ENCODE results near the gene JADE2.

Gene JADE2

DNA sequence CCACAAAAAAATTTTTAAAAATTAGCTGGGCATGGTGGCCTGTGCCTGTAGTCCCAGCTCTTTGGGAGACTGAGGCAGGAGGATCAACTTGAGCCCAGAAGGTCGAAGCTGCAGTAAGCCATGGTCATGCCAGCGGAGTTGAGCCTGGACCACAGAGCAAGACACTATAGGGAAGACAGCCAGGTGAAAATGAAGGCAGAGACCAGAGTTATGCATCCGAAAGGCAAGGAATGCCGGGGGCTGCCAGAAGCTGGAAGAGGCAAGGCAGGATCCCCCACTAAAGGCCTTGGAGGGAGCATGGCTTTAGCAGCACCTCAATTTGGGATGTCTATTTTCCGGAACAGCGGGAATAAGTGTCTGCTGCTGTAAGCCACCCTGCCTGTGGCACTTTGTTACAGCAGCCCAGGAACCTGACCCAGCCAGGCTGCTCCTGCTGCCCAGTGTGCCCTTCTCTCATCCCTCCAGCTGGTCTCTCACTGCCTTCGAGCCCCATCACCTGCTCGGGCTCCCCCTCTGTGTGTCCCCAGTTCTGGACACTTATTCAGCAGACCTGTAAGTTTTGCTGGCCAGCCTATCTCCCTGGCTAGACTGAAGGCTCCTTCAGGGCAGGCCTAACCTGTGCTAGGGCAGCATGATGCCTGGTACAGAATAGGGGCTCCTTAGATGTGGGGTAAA lies 16.8 kb upstream of the JADE2 start (continued):
- TF ChIP-seq ZNF791 (tag by site-specific recombination; IDR thresholded peaks at IDR 0.05), result no peak
- TF ChIP-seq ZNF18 (tag by site-specific recombination; IDR thresholded peaks at IDR 0.05), result no peak
- no peak for TF ChIP-seq GLI2 (tag by site-specific recombination; IDR thresholded peaks at IDR 0.05; ENCODE audit: borderline replicate concordance, low read depth)
- no peak for TF ChIP-seq ZNF211 (tag by site-specific recombination; IDR thresholded peaks at IDR 0.05; ENCODE audit: low read depth)
- TF ChIP-seq ZNF670 (tag by site-specific recombination; IDR thresholded peaks at IDR 0.05; ENCODE audit: low read depth), result no peak
- TF ChIP-seq ZBTB7A (tag by site-specific recombination; IDR thresholded peaks at IDR 0.05; ENCODE audit: low read depth), result no peak
- TF ChIP-seq ZNF548 (tag by site-specific recombination; IDR thresholded peaks at IDR 0.05), result no peak
- TF ChIP-seq ZNF521 (tag by site-specific recombination; IDR thresholded peaks at IDR 0.05), result no peak
- TF ChIP-seq ZNF37A (tag by site-specific recombination; IDR thresholded peaks at IDR 0.05), result no peak

- ChIA-PET CTCF (no interaction called here), POLR2A (interaction anchor here (0.6 to 3.4 kb wide), 2 partner anchors 44 to 98 kb away, joined by 3 to 16 read pairs; partner anchors contain the start of gene CDKN2AIPNL)
- Histone ChIP-seq H3K4me1 (ENCODE audit: control insufficient read depth, insufficient read depth, low read length) (peaks cover 9% of the 10 kb centered on the region; the same call in 1 of the 2 replicates), H3K27ac (ENCODE audit: extremely low read depth, low read depth, low read length) (no peak overlapping the region), H3K9me3 (ENCODE audit: control insufficient read depth, insufficient read depth, low read depth, low read length) (no peaks in the 10 kb centered on the region), H3K4me3 (ENCODE audit: low read depth, low read length) (no peak overlapping the region), H3K36me3 (ENCODE audit: control insufficient read depth in 2 of 2, insufficient read depth in 1 of 2, low read length in 2 of 2) (no peaks in the 10 kb centered on the region)
- TF ChIP-seq KLF17 (tag by site-specific recombination; IDR thresholded peaks at IDR 0.05), result no peak
- no peak for TF ChIP-seq ZNF175 (tag by site-specific recombination; IDR thresholded peaks at IDR 0.05)
- peak; percentile 97 for TF ChIP-seq ZNF623 (tag by site-specific recombination; IDR thresholded peaks at IDR 0.05)
- TF ChIP-seq, protein P1, sequence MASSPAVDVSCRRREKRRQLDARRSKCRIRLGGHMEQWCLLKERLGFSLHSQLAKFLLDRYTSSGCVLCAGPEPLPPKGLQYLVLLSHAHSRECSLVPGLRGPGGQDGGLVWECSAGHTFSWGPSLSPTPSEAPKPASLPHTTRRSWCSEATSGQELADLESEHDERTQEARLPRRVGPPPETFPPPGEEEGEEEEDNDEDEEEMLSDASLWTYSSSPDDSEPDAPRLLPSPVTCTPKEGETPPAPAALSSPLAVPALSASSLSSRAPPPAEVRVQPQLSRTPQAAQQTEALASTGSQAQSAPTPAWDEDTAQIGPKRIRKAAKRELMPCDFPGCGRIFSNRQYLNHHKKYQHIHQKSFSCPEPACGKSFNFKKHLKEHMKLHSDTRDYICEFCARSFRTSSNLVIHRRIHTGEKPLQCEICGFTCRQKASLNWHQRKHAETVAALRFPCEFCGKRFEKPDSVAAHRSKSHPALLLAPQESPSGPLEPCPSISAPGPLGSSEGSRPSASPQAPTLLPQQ (tag by site-specific recombination; IDR thresholded peaks at IDR 0.05), result 0 out of 2 replicates have a peak, but pooled peaks have one; percentile 31
- peak; percentile 80 for TF ChIP-seq ZBTB48 (tag by site-specific recombination; IDR thresholded peaks at IDR 0.05)
- TF ChIP-seq ZNF521 (tag by site-specific recombination; IDR thresholded peaks at IDR 0.05), result no peak
- TF ChIP-seq SP2 (tag by site-specific recombination; IDR thresholded peaks at IDR 0.05), result no peak
- no peak for TF ChIP-seq ZNF658 (tag by site-specific recombination; IDR thresholded peaks at IDR 0.05)
- TF ChIP-seq, protein P2, sequence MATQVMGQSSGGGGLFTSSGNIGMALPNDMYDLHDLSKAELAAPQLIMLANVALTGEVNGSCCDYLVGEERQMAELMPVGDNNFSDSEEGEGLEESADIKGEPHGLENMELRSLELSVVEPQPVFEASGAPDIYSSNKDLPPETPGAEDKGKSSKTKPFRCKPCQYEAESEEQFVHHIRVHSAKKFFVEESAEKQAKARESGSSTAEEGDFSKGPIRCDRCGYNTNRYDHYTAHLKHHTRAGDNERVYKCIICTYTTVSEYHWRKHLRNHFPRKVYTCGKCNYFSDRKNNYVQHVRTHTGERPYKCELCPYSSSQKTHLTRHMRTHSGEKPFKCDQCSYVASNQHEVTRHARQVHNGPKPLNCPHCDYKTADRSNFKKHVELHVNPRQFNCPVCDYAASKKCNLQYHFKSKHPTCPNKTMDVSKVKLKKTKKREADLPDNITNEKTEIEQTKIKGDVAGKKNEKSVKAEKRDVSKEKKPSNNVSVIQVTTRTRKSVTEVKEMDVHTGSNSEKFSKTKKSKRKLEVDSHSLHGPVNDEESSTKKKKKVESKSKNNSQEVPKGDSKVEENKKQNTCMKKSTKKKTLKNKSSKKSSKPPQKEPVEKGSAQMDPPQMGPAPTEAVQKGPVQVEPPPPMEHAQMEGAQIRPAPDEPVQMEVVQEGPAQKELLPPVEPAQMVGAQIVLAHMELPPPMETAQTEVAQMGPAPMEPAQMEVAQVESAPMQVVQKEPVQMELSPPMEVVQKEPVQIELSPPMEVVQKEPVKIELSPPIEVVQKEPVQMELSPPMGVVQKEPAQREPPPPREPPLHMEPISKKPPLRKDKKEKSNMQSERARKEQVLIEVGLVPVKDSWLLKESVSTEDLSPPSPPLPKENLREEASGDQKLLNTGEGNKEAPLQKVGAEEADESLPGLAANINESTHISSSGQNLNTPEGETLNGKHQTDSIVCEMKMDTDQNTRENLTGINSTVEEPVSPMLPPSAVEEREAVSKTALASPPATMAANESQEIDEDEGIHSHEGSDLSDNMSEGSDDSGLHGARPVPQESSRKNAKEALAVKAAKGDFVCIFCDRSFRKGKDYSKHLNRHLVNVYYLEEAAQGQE (tag by site-specific recombination; IDR thresholded peaks at IDR 0.05), result peak; percentile 24; the same call in 1 of the 2 replicates
- TF ChIP-seq ZNF404 (tag by site-specific recombination; IDR thresholded peaks at IDR 0.05), result no peak
- TF ChIP-seq ZXDB (tag by site-specific recombination; IDR thresholded peaks at IDR 0.05), result no peak
- TF ChIP-seq ZNF600 (tag by site-specific recombination; IDR thresholded peaks at IDR 0.05), result peak; percentile 82; the same call in 1 of the 2 replicates
- TF ChIP-seq ZNF138 (tag by site-specific recombination; IDR thresholded peaks at IDR 0.05; ENCODE audit: borderline replicate concordance), result no peak
- no peak for TF ChIP-seq ZNF48 (tag by site-specific recombination; IDR thresholded peaks at IDR 0.05)
- no peak for TF ChIP-seq ZNF548 (tag by site-specific recombination; IDR thresholded peaks at IDR 0.05)
- TF ChIP-seq ZBTB17 (tag by site-specific recombination; IDR thresholded peaks at IDR 0.05), result no peak
- TF ChIP-seq, protein P3, sequence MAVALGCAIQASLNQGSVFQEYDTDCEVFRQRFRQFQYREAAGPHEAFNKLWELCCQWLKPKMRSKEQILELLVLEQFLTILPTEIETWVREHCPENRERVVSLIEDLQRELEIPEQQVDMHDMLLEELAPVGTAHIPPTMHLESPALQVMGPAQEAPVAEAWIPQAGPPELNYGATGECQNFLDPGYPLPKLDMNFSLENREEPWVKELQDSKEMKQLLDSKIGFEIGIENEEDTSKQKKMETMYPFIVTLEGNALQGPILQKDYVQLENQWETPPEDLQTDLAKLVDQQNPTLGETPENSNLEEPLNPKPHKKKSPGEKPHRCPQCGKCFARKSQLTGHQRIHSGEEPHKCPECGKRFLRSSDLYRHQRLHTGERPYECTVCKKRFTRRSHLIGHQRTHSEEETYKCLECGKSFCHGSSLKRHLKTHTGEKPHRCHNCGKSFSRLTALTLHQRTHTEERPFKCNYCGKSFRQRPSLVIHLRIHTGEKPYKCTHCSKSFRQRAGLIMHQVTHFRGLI (tag by site-specific recombination; IDR thresholded peaks at IDR 0.05), result no peak
- TF ChIP-seq ZNF214 (tag by site-specific recombination; IDR thresholded peaks at IDR 0.05; ENCODE audit: borderline replicate concordance), result no peak
- TF ChIP-seq ZNF561 (tag by site-specific recombination; IDR thresholded peaks at IDR 0.05; ENCODE audit: borderline replicate concordance), result no peak
Observed at GRCh38 chr5:134509308-134510040, 16.0 kb upstream of the JADE2 start.
